Caco-2 (cell line): Measurements from ENCODE around the gene GDF15. TPM values are rescaled to one million over a fixed set of nuclear protein-coding genes. Genes with fewer than 3 reads are reported as not detected.

Experiments used
- BruUV-seq: library from RNA; stranded (reverse); fragments of 400-500 nt; replicated peaks from 2 replicates; lab custom pipeline; 2021; lab: Mats Ljungman, UMichigan
- CTCF ChIA-PET: fragments of 300-600 bp; sonication (Branson Sonifier 250); formaldehyde crosslinking; loops from one replicate; lab custom pipeline; 2022; ENCODE audit warnings: antibody characterized with exemption; lab: Charles Lee
- POLR2A ChIA-PET: fragments of 300-600 bp; sonication (Branson Sonifier 250); formaldehyde crosslinking; loops from one replicate; lab custom pipeline; 2022; ENCODE audit warnings: antibody characterized with exemption; lab: Charles Lee
- DNase-seq, 2 experiments: peaks; one replicate each; pipeline versions ENCODE4 v3.0.0 to v3.0.0-alpha.2; 2020 to 2022
- H3K27me3 ChIP-seq: replicated peaks from 2 replicates; pipeline ENCODE4 v1.6.0; 2011; ENCODE audit warnings: low read length; ENCODE audit not compliant: control insufficient read depth, insufficient read depth
- H3K36me3 ChIP-seq: 2 replicates; pipeline ENCODE4 v1.5.1; 2011; ENCODE audit warnings: low read length; ENCODE audit not compliant: control insufficient read depth, insufficient read depth
- H3K4me1 ChIP-seq: fragments of 250-450 bp; sonication (Bioruptor Pico); 2 replicates; pipeline ENCODE4 v1.5.1; 2020; ENCODE audit warnings: mild to moderate bottlenecking
- H3K4me3 ChIP-seq: 2 replicates; pipeline ENCODE4 v1.5.1; 2011; ENCODE audit warnings: low read depth, mild to moderate bottlenecking, control low read depth, low read length
- H3K9me3 ChIP-seq: fragments of 250-450 bp; sonication (Bioruptor Pico); 2 replicates; pipeline ENCODE4 v1.5.1; 2020; ENCODE audit warnings: mild to moderate bottlenecking, moderate library complexity
- H3K27ac Mint-ChIP-seq: one replicate; pipeline ENCODE4 v1.8.0; 2022; ENCODE audit warnings: mixed read lengths; ENCODE audit not compliant: unreplicated experiment
- H3K27me3 Mint-ChIP-seq: one replicate; pipeline ENCODE4 v1.8.0; 2022; ENCODE audit warnings: mixed read lengths; ENCODE audit not compliant: insufficient read depth, unreplicated experiment
- H3K36me3 Mint-ChIP-seq: one replicate; pipeline ENCODE4 v1.8.0; 2022; ENCODE audit warnings: mild to moderate bottlenecking, mixed read lengths; ENCODE audit not compliant: insufficient read depth, unreplicated experiment
- H3K4me1 Mint-ChIP-seq: one replicate; pipeline ENCODE4 v1.8.0; 2022; ENCODE audit warnings: low read depth, mixed read lengths; ENCODE audit not compliant: unreplicated experiment
- H3K4me3 Mint-ChIP-seq: one replicate; pipeline ENCODE4 v1.8.0; 2022; ENCODE audit warnings: mild to moderate bottlenecking, moderate library complexity, mixed read lengths; ENCODE audit not compliant: unreplicated experiment
- H3K9me3 Mint-ChIP-seq: one replicate; pipeline ENCODE4 v1.8.0; 2022; ENCODE audit warnings: mixed read lengths; ENCODE audit not compliant: unreplicated experiment
- CTCF ChIP-seq, 2 experiments: fragments of 200-600 bp in 1 of 2; IDR thresholded peaks; 1 replicate in 1 of 2; 2 replicates in 1 of 2; pipeline versions ENCODE4 v1.5.1 to v1.8.0; 2011 to 2022; ENCODE audit warnings: antibody characterized with exemption in 1 of 2, control low read depth in 1 of 2, inconsistent platforms in 1 of 2, low read depth in 1 of 2, low read length in 1 of 2, mild to moderate bottlenecking in 1 of 2, moderate library complexity in 1 of 2; ENCODE audit not compliant: insufficient read depth in 1 of 2, severe bottlenecking in 1 of 2, unreplicated experiment in 1 of 2
- intact Hi-C: fragments of 100-400 bp; cut with micrococcal nuclease; formaldehyde crosslinking; loops from one replicate; pipeline ENCODE4 v1.10.0; 2022; ENCODE audit not compliant: unreplicated experiment
- total RNA-seq: library from RNA; stranded (reverse); gene quantifications from 2 replicates; pipeline ENCODE4 v1.2.3, GENCODE V29; 2022

Gene GDF15
- total RNA-seq, 1 experiment from 2014 or later: 56.1 TPM

GRCh38 chr19:18430417-18431144 is 44.6 kb downstream of the GDF15 start:
- BruUV-seq: no TSS peak
- Mint-ChIP-seq H3K27me3 (no peaks in the 10 kb centered on the region), H3K27ac (no peak overlapping the region)

GRCh38 chr19:18431351-18432197 is 45.6 kb downstream of the GDF15 start:
- no peak for DNase-seq
- no TSS peak for BruUV-seq
- no peak overlapping the region for H3K4me3 Mint-ChIP-seq

More at GRCh38 chr19:18430417-18431144, 44.6 kb downstream of the GDF15 start:
- Mint-ChIP-seq H3K4me3 (no peak overlapping the region), H3K9me3 (no peaks in the 10 kb centered on the region), H3K4me1 (no peaks in the 10 kb centered on the region), H3K36me3 (peaks cover 14% of the 10 kb centered on the region)
- ChIA-PET POLR2A (no interaction called here), CTCF (no interaction called here)
- Histone ChIP-seq H3K36me3 (no peaks in the 10 kb centered on the region; the same call in 1 of the 2 replicates), H3K4me1 (no peaks in the 10 kb centered on the region), H3K9me3 (no peaks in the 10 kb centered on the region), H3K27me3 (no peaks in the 10 kb centered on the region), H3K4me3 (no peak overlapping the region)
- no peak for TF ChIP-seq CTCF (IDR thresholded peaks at IDR 0.05; ENCODE audit: insufficient read depth in 1 of 2, low read depth in 1 of 2, low read length in 1 of 2, severe bottlenecking in 1 of 2, unreplicated experiment in 1 of 2)
- intact Hi-C loops: no loop called here
- DNase-seq: no peak

More at GRCh38 chr19:18431351-18432197, 45.6 kb downstream of the GDF15 start:
- Histone ChIP-seq H3K36me3 (no peaks in the 10 kb centered on the region; the same call in 1 of the 2 replicates), H3K4me1 (no peaks in the 10 kb centered on the region), H3K27me3 (no peaks in the 10 kb centered on the region), H3K4me3 (no peak overlapping the region), H3K9me3 (no peaks in the 10 kb centered on the region)
- POLR2A ChIA-PET: no interaction called here
- no peak for TF ChIP-seq CTCF (IDR thresholded peaks at IDR 0.05; ENCODE audit: insufficient read depth in 1 of 2, low read depth in 1 of 2, low read length in 1 of 2, severe bottlenecking in 1 of 2, unreplicated experiment in 1 of 2)
- Mint-ChIP-seq H3K9me3 (no peaks in the 10 kb centered on the region), H3K36me3 (peaks cover 18% of the 10 kb centered on the region), H3K27me3 (no peaks in the 10 kb centered on the region), H3K27ac (no peak overlapping the region), H3K4me1 (no peaks in the 10 kb centered on the region)
- CTCF ChIA-PET: interaction anchor here (0.6 kb wide), 1 partner anchor 21 kb away, joined by 3 read pairs; no protein-coding TSS in a partner anchor
- intact Hi-C loops: no loop called here
